K562 (cell line): Measurements from ENCODE around the gene TXNIP. TPM values are rescaled to one million over a fixed set of nuclear protein-coding genes. Genes with fewer than 3 reads are reported as not detected.

Source experiments
- ATAC-seq: fragments of 200-7000 bp; cut with Tn5 transposase; 3 replicates; pipeline ENCODE4 v1.9.1; 2020; ENCODE audit warnings: moderate library complexity
- BruUV-seq: library from RNA; stranded (reverse); fragments of 400-500 nt; replicated peaks from 2 replicates; lab custom pipeline; 2021; lab: Mats Ljungman, UMichigan
- CTCF ChIA-PET: fragments of 300-600 bp; formaldehyde crosslinking; extraction: SDS; loops from one replicate; lab custom pipeline; 2021; ENCODE audit warnings: low intra/inter-chr PET ratio; lab: Yijun Ruan, JAX
- POLR2A ChIA-PET: fragments of 300-600, 350-650 bp; sonication (Branson Sonifier 250); formaldehyde crosslinking; extraction: SDS; loops from one replicate; lab custom pipeline; 2021; ENCODE audit warnings: antibody characterized with exemption, inconsistent platforms; lab: Yijun Ruan, JAX
- DNase-seq, 4 experiments: peaks; one replicate each; pipeline versions ENCODE4 v3.0.0 to v3.0.0-alpha.2; 2011 to 2018; ENCODE audit warnings: low spot score in 3 of 4, mixed read lengths in 3 of 4; ENCODE audit errors: extremely low read depth in 1 of 4
- FAIRE-seq: peaks from 2 replicates; lab custom pipeline; 2011; peaks lifted over from hg19 to GRCh38; lab: Jason Lieb, UNC
- H2AFZ ChIP-seq: 2 replicates; pipeline ENCODE4 v1.6.0; 2011; ENCODE audit warnings: low read depth, low read length, control low read depth, inconsistent platforms
- H3K27ac ChIP-seq: fragments of 200-600 bp; 3 replicates; pipeline ENCODE4 v1.8.0; 2011; ENCODE audit warnings: low read depth, mild to moderate bottlenecking, control low read depth, inconsistent platforms, low read length, moderate library complexity, mixed read lengths; ENCODE audit errors: extremely low read depth
- H3K27me3 ChIP-seq, 2 experiments: fragments of 300-600 bp in 1 of 2; 2 replicates in 1 of 2; 3 replicates in 1 of 2; pipeline versions ENCODE4 v1.6.0 to v1.8.0; 2011; ENCODE audit warnings: inconsistent platforms in 2 of 2, low read length in 2 of 2, mild to moderate bottlenecking in 1 of 2, mixed read lengths in 1 of 2, moderate library complexity in 1 of 2; ENCODE audit not compliant: control insufficient read depth in 2 of 2, insufficient read depth in 2 of 2
- H3K36me3 ChIP-seq: fragments of 300-600 bp; 3 replicates; pipeline ENCODE4 v1.8.0; 2011; ENCODE audit warnings: mild to moderate bottlenecking, low read length, inconsistent platforms; ENCODE audit not compliant: control insufficient read depth, insufficient read depth
- H3K4me1 ChIP-seq, 2 experiments: fragments of 200-600 bp in 1 of 2; replicated peaks in 1 of 2; 2 replicates in 1 of 2; 3 replicates in 1 of 2; pipeline versions ENCODE4 v1.5.1 to v1.8.0; 2011; ENCODE audit warnings: inconsistent platforms in 2 of 2, low read length in 2 of 2, mild to moderate bottlenecking in 1 of 2, mixed read lengths in 1 of 2, moderate library complexity in 1 of 2; ENCODE audit not compliant: control insufficient read depth in 2 of 2, insufficient read depth in 2 of 2
- H3K4me2 ChIP-seq: 2 replicates; pipeline ENCODE4 v1.6.1; 2011; ENCODE audit warnings: low read length, control low read depth, inconsistent platforms, mixed read lengths; ENCODE audit not compliant: insufficient read depth
- H3K4me3 ChIP-seq: fragments of 200-600 bp; sonication (generic), shearing (Covaris generic); 2 replicates; pipeline ENCODE4 v1.5.1; 2016; ENCODE audit warnings: control low read depth, inconsistent platforms
- H3K79me2 ChIP-seq: fragments of 200-600 bp; 3 replicates; pipeline ENCODE4 v1.8.0; 2011; ENCODE audit warnings: low read length, inconsistent platforms; ENCODE audit not compliant: control insufficient read depth, insufficient read depth
- H3K9ac ChIP-seq, 2 experiments: 2 replicates each; pipeline versions ENCODE4 v1.6.0 to v1.6.1; 2011; ENCODE audit warnings: low read depth in 2 of 2, low read length in 2 of 2, control low read depth in 1 of 2, inconsistent platforms in 1 of 2, mild to moderate bottlenecking in 1 of 2, mixed read lengths in 1 of 2; ENCODE audit not compliant: insufficient read depth in 1 of 2
- H3K9me1 ChIP-seq: one replicate; pipeline ENCODE4 v1.6.0; 2011; ENCODE audit warnings: inconsistent platforms, mild to moderate bottlenecking, low read length, moderate library complexity; ENCODE audit not compliant: control insufficient read depth, insufficient read depth
- H3K9me3 ChIP-seq: replicated peaks from 2 replicates; pipeline ENCODE4 v1.5.1; 2011; ENCODE audit warnings: low read depth, low read length, inconsistent platforms; ENCODE audit not compliant: control insufficient read depth, insufficient read depth
- H4K20me1 ChIP-seq: replicated peaks from 2 replicates; pipeline ENCODE4 v1.6.1; 2011; ENCODE audit warnings: low read length, inconsistent platforms, mixed read lengths; ENCODE audit not compliant: control insufficient read depth, insufficient read depth
- CC2D1A ChIP-seq: fragments of 450-650 bp; IDR thresholded peaks from 2 replicates; pipeline ENCODE4 v1.6.1; 2017; ENCODE audit warnings: mild to moderate bottlenecking
- CHD1 ChIP-seq: fragments of 200-600 bp; sonication (generic); IDR thresholded peaks from one replicate; pipeline ENCODE4 v1.6.1; 2012; ENCODE audit warnings: mild to moderate bottlenecking, moderate library complexity, low read length, inconsistent platforms
- HEY1 ChIP-seq: fragments of 250-450 bp; sonication (Bioruptor Pico); IDR thresholded peaks from 2 replicates; pipeline ENCODE4 v1.5.0; 2020; ENCODE audit warnings: mild to moderate bottlenecking, moderate library complexity, borderline replicate concordance
- KAT2B ChIP-seq: IDR thresholded peaks from one replicate; pipeline ENCODE4 v1.6.1; 2012; ENCODE audit warnings: low read depth, mild to moderate bottlenecking, control low read depth, inconsistent platforms, low read length, moderate library complexity
- KAT7 ChIP-seq: sonication (generic); formaldehyde crosslinking; IDR thresholded peaks from 2 replicates; pipeline ENCODE4 v1.8.0; 2022; ENCODE audit warnings: missing genetic modification reagents, mild to moderate bottlenecking, borderline replicate concordance
- KHSRP ChIP-seq: fragments of 450-650 bp; IDR thresholded peaks from 2 replicates; pipeline ENCODE4 v1.6.1; 2017
- OTX1 ChIP-seq: fragments of 450-650 bp; formaldehyde crosslinking; IDR thresholded peaks from 2 replicates; pipeline ENCODE4 v1.4.0; 2022; ENCODE audit warnings: mild to moderate bottlenecking
- SIRT6 ChIP-seq: IDR thresholded peaks from one replicate; pipeline ENCODE4 v1.6.1; 2012; ENCODE audit warnings: low read depth, mild to moderate bottlenecking, control low read depth, inconsistent platforms, low read length, moderate library complexity
- SOX6 ChIP-seq: fragments of 450-650 bp; IDR thresholded peaks from 2 replicates; pipeline ENCODE4 v1.6.1; 2014; ENCODE audit warnings: mild to moderate bottlenecking
- SRSF7 ChIP-seq: fragments of 200-400 bp; formaldehyde crosslinking; optimal IDR thresholded peaks from 2 replicates; pipeline ENCODE3; 2017; ENCODE audit warnings: mild to moderate bottlenecking, low read depth, low read length
- STAT5A ChIP-seq: IDR thresholded peaks from 2 replicates; pipeline ENCODE4 v1.6.1; 2012; ENCODE audit warnings: low read length, inconsistent platforms, borderline replicate concordance
- ZNF133 ChIP-seq: fragments of 250-450 bp; sonication (Bioruptor Pico); IDR thresholded peaks from 2 replicates; pipeline ENCODE4 v1.4.0; 2020; ENCODE audit warnings: mild to moderate bottlenecking
- ZNF239 ChIP-seq: fragments of 250-450 bp; sonication (Bioruptor Pico); IDR thresholded peaks from 2 replicates; pipeline ENCODE4 v1.4.0; 2020; ENCODE audit warnings: mild to moderate bottlenecking
- ZNF507 ChIP-seq: conservative IDR thresholded peaks from 2 replicates; pipeline ENCODE4 v1.6.1; 2017; ENCODE audit warnings: missing genetic modification characterization, missing compliant biosample characterization
- ZNF695 ChIP-seq: fragments of 450-650 bp; formaldehyde crosslinking; IDR thresholded peaks from 2 replicates; pipeline ENCODE4 v1.4.0; 2020; ENCODE audit warnings: mild to moderate bottlenecking, moderate library complexity
- ZNF764 ChIP-seq: fragments of 250-450 bp; sonication (Bioruptor Pico); IDR thresholded peaks from 2 replicates; pipeline ENCODE4 v1.4.0; 2020; ENCODE audit warnings: low read depth, mild to moderate bottlenecking, moderate library complexity
- WGBS: fragments of 100-300 bp; shearing (Covaris generic); methylation state at CpG from one replicate; pipeline ENCODE4 v1.1.6; 2016; ENCODE audit warnings: low coverage, mixed read lengths; ENCODE audit not compliant: insufficient coverage; ENCODE audit errors: missing lambda C conversion rate; 5-methylcytosine and 5-hydroxymethylcytosine counted together
- in situ Hi-C: fragments of 300-500 bp; cut with MboI; formaldehyde crosslinking; loops from 4 replicates; pipeline ENCODE4 v1.15.0; 2018; ENCODE audit warnings: inconsistent platforms, mixed read lengths
- intact Hi-C: fragments of 100-400 bp; cut with micrococcal nuclease; formaldehyde crosslinking; loops from 2 replicates; pipeline ENCODE4 v1.14.2; 2022
- polyA plus RNA-seq, 8 experiments: library from polyadenylated mRNA; depleted of rRNA in 4 of 8; stranded (reverse) in 5 of 8; unstranded in 3 of 8; fragments of >200 nt; fragmentation: Nextera tagmentation in 2 of 8; fragmentation: Illumina TruSeq in 1 of 8; extraction: Ambion mirVana in 2 of 8; extraction: Trizol in 1 of 8; gene quantifications; 2 replicates each; pipeline versions ENCODE4 v1.2.1 to v1.2.3, GENCODE V29; 2011 to 2014; ENCODE audit warnings: inconsistent platforms in 1 of 8, missing spikeins in 1 of 8
- total RNA-seq, 7 experiments: library from RNA; depleted of rRNA in 6 of 7; stranded (reverse); fragments of >200 nt in 6 of 7; fragmentation: Illumina TruSeq in 2 of 7; extraction: Trizol in 2 of 7; gene quantifications; 2 replicates each; pipeline versions ENCODE4 v1.2.1 to v1.2.3, GENCODE V29; 2011 to 2021; ENCODE audit warnings: low replicate concordance in 1 of 7
- TF ChIP-seq, protein P1 (sequence below): fragments of 150-350 bp; conservative IDR thresholded peaks from 2 replicates; pipeline ENCODE4 v1.6.1; 2014; ENCODE audit warnings: low read length
- TF ChIP-seq, protein P2 (sequence below), 2 experiments: fragments of 250-450 bp in 1 of 2; fragments of 450-650 bp in 1 of 2; sonication (Bioruptor Pico) in 1 of 2; IDR thresholded peaks; 2 replicates each; pipeline versions ENCODE4 v1.6.1 to v1.8.0; 2016 to 2021; ENCODE audit warnings: mild to moderate bottlenecking in 2 of 2, moderate library complexity in 2 of 2, missing compliant biosample characterization in 1 of 2, missing genetic modification characterization in 1 of 2
- TF ChIP-seq, protein P3 (sequence below): fragments of 450-650 bp; IDR thresholded peaks from 2 replicates; pipeline ENCODE4 v1.6.1; 2018; ENCODE audit warnings: mild to moderate bottlenecking, low read depth; ENCODE audit not compliant: partially characterized antibody

Gene TXNIP
- total and polyA plus RNA-seq, 9 of the 15 experiments (the other 6 are each of a cell fraction or from before 2014, with no cell fraction given): 120 to 499 (median 257) TPM

DNA sequence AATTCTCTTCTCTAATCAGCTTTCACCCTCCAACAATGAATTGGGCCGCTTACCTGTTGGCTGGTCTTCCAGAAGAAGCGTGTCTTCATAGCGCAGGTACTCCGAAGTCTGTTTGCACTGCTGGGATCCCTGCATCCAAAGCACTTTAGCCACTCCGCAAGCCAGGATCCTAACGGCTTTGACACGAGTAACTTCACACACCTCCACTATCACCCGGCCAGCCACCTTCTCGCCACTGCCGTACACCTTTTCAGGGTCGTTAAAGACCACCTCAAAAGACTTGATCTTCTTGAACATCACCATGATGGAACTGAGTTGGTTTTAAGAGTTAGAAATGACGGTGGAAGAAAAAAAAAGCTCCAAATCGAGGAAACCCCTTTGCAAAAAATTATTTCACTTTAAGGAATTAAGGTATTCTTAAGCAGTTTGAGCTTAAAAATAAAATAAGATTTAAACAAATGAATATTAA, 381 bp downstream of the TXNIP start:
- DNase-seq (peak in 3 of 4 experiments; percentile 36 to 66 (median 39)), FAIRE-seq (no peak), ATAC-seq (peak; percentile 16)
- H3K9me3 ChIP-seq: no peaks in the 10 kb centered on the region
- peaks cover 14 to 31% of the 10 kb centered on the region in 2 experiments; a peak in 3 of 5 replicates for H3K4me1 ChIP-seq
- peak overlapping the region; percentile 85 for H3K4me3 ChIP-seq
- H3K9me1 ChIP-seq: peaks cover 3% of the 10 kb centered on the region
- intact Hi-C loops (loop anchor here (1.0 kb wide), 2 partner anchors 11 to 17 kb away; no protein-coding TSS in a partner anchor), in situ Hi-C loops (no loop called here)
- peaks cover 44% of the 10 kb centered on the region for H3K36me3 ChIP-seq
- peaks cover 44% of the 10 kb centered on the region for H4K20me1 ChIP-seq
- H3K4me2 ChIP-seq: peak overlapping the region; percentile 97
- POLR2A ChIA-PET: interaction anchor here (0.7 to 14.0 kb wide), 13 partner anchors 11 to 89 kb away, joined by 3 to 320 read pairs (median 6); partner anchors contain the start of genes ANKRD34A, HJV, LIX1L and POLR3GL
- no peaks in the 10 kb centered on the region for H3K27me3 ChIP-seq
- H3K9ac ChIP-seq: peak overlapping the region; percentile 94 to 100
- H3K27ac ChIP-seq: peak overlapping the region; percentile 99
- no peak overlapping the region for H2AFZ ChIP-seq
- no TSS peak for BruUV-seq
- CTCF ChIA-PET: interaction anchor here (1.4 kb wide), 1 partner anchor 12 kb away, joined by 4 read pairs; no protein-coding TSS in a partner anchor
- under 1% methylated on average over 13 of the region's 13 CpGs for whole genome bisulfite sequencing
- H3K79me2 ChIP-seq: peaks cover 71% of the 10 kb centered on the region
- TF ChIP-seq KHSRP: no peak
- TF ChIP-seq, protein P1, sequence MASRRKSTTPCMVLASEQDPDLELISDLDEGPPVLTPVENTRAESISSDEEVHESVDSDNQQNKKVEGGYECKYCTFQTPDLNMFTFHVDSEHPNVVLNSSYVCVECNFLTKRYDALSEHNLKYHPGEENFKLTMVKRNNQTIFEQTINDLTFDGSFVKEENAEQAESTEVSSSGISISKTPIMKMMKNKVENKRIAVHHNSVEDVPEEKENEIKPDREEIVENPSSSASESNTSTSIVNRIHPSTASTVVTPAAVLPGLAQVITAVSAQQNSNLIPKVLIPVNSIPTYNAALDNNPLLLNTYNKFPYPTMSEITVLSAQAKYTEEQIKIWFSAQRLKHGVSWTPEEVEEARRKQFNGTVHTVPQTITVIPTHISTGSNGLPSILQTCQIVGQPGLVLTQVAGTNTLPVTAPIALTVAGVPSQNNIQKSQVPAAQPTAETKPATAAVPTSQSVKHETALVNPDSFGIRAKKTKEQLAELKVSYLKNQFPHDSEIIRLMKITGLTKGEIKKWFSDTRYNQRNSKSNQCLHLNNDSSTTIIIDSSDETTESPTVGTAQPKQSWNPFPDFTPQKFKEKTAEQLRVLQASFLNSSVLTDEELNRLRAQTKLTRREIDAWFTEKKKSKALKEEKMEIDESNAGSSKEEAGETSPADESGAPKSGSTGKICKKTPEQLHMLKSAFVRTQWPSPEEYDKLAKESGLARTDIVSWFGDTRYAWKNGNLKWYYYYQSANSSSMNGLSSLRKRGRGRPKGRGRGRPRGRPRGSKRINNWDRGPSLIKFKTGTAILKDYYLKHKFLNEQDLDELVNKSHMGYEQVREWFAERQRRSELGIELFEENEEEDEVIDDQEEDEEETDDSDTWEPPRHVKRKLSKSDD: no peak
- TF ChIP-seq CHD1: peak; percentile 100
- TF ChIP-seq KAT7 (CRISPR knock-in tag): 0 out of 2 replicates have a peak, but pooled peaks have one; percentile 31
- TF ChIP-seq, protein P2, sequence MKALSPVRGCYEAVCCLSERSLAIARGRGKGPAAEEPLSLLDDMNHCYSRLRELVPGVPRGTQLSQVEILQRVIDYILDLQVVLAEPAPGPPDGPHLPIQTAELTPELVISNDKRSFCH (CRISPR knock-in tag; IDR thresholded peaks at IDR 0.05): 0 out of 2 replicates have a peak, but pooled peaks have one; percentile 6
- TF ChIP-seq, protein P2 (tag; IDR thresholded peaks at IDR 0.05): no peak
- no peak for TF ChIP-seq HEY1 (CRISPR knock-in tag)
- peak; percentile 80 for TF ChIP-seq SOX6
- TF ChIP-seq STAT5A: no peak
- no peak for TF ChIP-seq KAT2B
- no peak for TF ChIP-seq ZNF507
- TF ChIP-seq, protein P3, sequence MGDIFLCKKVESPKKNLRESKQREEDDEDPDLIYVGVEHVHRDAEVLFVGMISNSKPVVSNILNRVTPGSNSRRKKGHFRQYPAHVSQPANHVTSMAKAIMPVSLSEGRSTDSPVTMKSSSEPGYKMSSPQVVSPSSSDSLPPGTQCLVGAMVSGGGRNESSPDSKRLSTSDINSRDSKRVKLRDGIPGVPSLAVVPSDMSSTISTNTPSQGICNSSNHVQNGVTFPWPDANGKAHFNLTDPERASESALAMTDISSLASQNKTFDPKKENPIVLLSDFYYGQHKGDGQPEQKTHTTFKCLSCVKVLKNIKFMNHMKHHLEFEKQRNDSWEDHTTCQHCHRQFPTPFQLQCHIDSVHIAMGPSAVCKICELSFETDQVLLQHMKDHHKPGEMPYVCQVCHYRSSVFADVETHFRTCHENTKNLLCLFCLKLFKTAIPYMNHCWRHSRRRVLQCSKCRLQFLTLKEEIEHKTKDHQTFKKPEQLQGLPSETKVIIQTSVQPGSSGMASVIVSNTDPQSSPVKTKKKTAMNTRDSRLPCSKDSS: no peak
- no peak for TF ChIP-seq SRSF7
- TF ChIP-seq CC2D1A: no peak
- TF ChIP-seq ZNF764 (CRISPR knock-in tag): no peak
- no peak for TF ChIP-seq ZNF239
- TF ChIP-seq SIRT6: peak; percentile 17
- TF ChIP-seq OTX1 (CRISPR knock-in tag): peak; percentile 44; the same call in 1 of the 2 replicates
- TF ChIP-seq ZNF133 (CRISPR knock-in tag): no peak
- TF ChIP-seq ZNF695: 0 out of 2 replicates have a peak, but pooled peaks have one; percentile 49
